H1 (cell line): ENCODE results near the gene TNNT1. TPM values are rescaled to one million over a fixed set of nuclear protein-coding genes. Genes with fewer than 3 reads are reported as not detected.

ENCODE experiments used
- ATF2 ChIP-seq: IDR thresholded peaks from 2 replicates; pipeline ENCODE4 v1.6.1; 2012; ENCODE audit warnings: low read length, inconsistent platforms
- E2F6 ChIP-seq: IDR thresholded peaks from 2 replicates; pipeline ENCODE4 v1.6.1; 2012; ENCODE audit warnings: inconsistent platforms
- PHF8 ChIP-seq: fragments of 200-600 bp; sonication (generic); conservative IDR thresholded peaks from 2 replicates; pipeline ENCODE4 v1.7.1; 2012; ENCODE audit warnings: low read depth, mild to moderate bottlenecking, inconsistent platforms, low read length, moderate library complexity
- POU5F1 ChIP-seq: IDR thresholded peaks from 2 replicates; pipeline ENCODE4 v1.6.1; 2011; ENCODE audit warnings: low read depth, mild to moderate bottlenecking, low read length, moderate library complexity
- RAD21 ChIP-seq, 2 experiments: IDR thresholded peaks in 1 of 2; conservative IDR thresholded peaks in 1 of 2; 2 replicates each; pipeline ENCODE4 v1.6.1; 2011; ENCODE audit warnings: low read depth in 2 of 2, low read length in 2 of 2, improper control_type of control experiment in 1 of 2, inconsistent platforms in 1 of 2, mild to moderate bottlenecking in 1 of 2, moderate library complexity in 1 of 2
- TAF1 ChIP-seq: IDR thresholded peaks from 2 replicates; pipeline ENCODE4 v1.6.1; 2011; ENCODE audit warnings: mild to moderate bottlenecking, low read depth, low read length
- polyA plus RNA-seq, 7 experiments: library from polyadenylated mRNA; depleted of rRNA in 3 of 7; stranded (reverse) in 5 of 7; unstranded in 2 of 7; fragments of >200 nt in 5 of 7; fragments of 200-250 nt in 2 of 7; gene quantifications; 1 replicate in 5 of 7; 2 replicates in 1 of 7; 4 replicates in 1 of 7; pipeline versions ENCODE4 v1.2.1 to v1.2.3, GENCODE V29; 2011 to 2013; ENCODE audit warnings: missing spikeins in 2 of 7, mixed read lengths in 2 of 7
- total RNA-seq: library from RNA; stranded (reverse); fragmentation: NEBNext Ultra II Directional; extraction: Animal tissue kit (Norgen Biotek cat#: 25700); gene quantifications from 2 replicates; pipeline ENCODE4 v1.2.1, GENCODE V29; 2021
- TF ChIP-seq, protein P1 (sequence below): IDR thresholded peaks from 2 replicates; pipeline ENCODE4 v1.6.1; 2011; ENCODE audit warnings: low read depth, mild to moderate bottlenecking, low read length; ENCODE audit not compliant: insufficient read depth

Gene TNNT1
- total and polyA plus RNA-seq, 2 of the 8 experiments (the other 6 are each of a cell fraction or from before 2014, with no cell fraction given): 69.6 to 107 TPM

GRCh38 chr19:55132453-55133129 is 16.4 kb downstream of the TNNT1 start (continued):
- TF ChIP-seq E2F6: no peak
- peak in 1 of 2 experiments; percentile 39; a peak in 2 of 4 replicates for TF ChIP-seq RAD21 (IDR thresholded peaks at IDR 0.05 in 1 of 2, conservative IDR thresholded peaks at IDR 0.05 in 1 of 2; ENCODE audit: low read depth in 2 of 2, low read length in 2 of 2)
- no peak for TF ChIP-seq POU5F1
- no peak for TF ChIP-seq ATF2
- no peak for TF ChIP-seq TAF1
- TF ChIP-seq, protein P1, sequence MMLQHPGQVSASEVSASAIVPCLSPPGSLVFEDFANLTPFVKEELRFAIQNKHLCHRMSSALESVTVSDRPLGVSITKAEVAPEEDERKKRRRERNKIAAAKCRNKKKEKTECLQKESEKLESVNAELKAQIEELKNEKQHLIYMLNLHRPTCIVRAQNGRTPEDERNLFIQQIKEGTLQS: no peak
- TF ChIP-seq PHF8: no peak
